Measurements from ENCODE around the gene ARF5. TPM values are rescaled to one million over a fixed set of nuclear protein-coding genes. Genes with fewer than 3 reads are reported as not detected.
A peak's percentile ranks its signal among the peaks of the same experiment; 100 is the strongest.

The ARF5 gene
- total RNA-seq, 1 experiment from 2014 or later, result 227 TPM

- Histone ChIP-seq H3K9me3 (ENCODE audit: insufficient read depth, low read depth) (no peaks in the 10 kb centered on the region), H2AFZ (no peak overlapping the region), H3K27me3 (ENCODE audit: insufficient read depth, low read depth) (peaks cover 7% of the 10 kb centered on the region; the same call in 1 of the 2 replicates), H4K20me1 (ENCODE audit: insufficient read depth) (no peaks in the 10 kb centered on the region), H3K4me2 (no peak overlapping the region), H3K79me2 (ENCODE audit: low read depth) (no peaks in the 10 kb centered on the region), H3K27ac (no peak overlapping the region), H3K4me3 (no peak overlapping the region), H3F3A (ENCODE audit: insufficient read depth, low read depth) (no peaks in the 10 kb centered on the region), H3K36me3 (ENCODE audit: low read depth) (0 out of 2 replicates have a peak, but pooled peaks cover 3% of the 10 kb centered on the region), H3K4me1 (replicated peaks; ENCODE audit: insufficient read depth) (no peaks in the 10 kb centered on the region), H3K9me2 (ENCODE audit: insufficient read depth) (no peaks in the 10 kb centered on the region)
- ChIA-PET POLR2A (ENCODE audit: unreplicated experiment) (no interaction called here), CTCF (interaction anchor here (0.7 kb wide), 1 partner anchor 376 kb away, joined by 3 read pairs; no protein-coding TSS in a partner anchor)
- DNase-seq, result no peak
- BruUV-seq (replicated peaks), result no TSS peak
- TF ChIP-seq CTCF (conservative IDR thresholded peaks at IDR 0.05), result no peak
- TF ChIP-seq EZH2 (IDR thresholded peaks at IDR 0.05; ENCODE audit: low read depth), result no peak
- intact Hi-C loops (cut with micrococcal nuclease; ENCODE audit: unreplicated experiment), result no loop called here
These were observed 7.5 kb downstream of the ARF5 start for GRCh38 chr7:127595737-127596136.

DNA sequence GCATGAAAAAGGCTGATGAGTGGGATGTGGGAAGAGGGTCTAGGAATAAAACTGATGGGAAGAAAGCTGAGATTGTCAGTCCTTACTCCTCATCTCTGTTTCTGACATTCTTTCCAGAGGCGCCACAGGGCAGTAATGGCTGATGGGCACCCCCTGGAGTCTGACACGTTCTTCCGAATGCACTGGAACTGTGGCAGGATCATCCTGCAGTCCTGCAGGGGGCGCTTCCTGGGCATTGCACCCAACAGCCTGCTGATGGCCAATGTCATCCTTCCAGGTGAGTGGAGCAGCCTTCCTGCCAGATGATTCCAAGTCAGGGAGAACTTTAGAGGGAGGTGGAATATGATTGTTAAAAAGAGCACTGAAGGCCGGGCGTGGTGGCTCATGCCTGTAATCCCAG lies 10.1 kb downstream of the ARF5 start:
- Histone ChIP-seq H3K4me3 (no peak overlapping the region), H2AFZ (no peak overlapping the region), H3K9me2 (ENCODE audit: insufficient read depth) (no peaks in the 10 kb centered on the region), H4K20me1 (ENCODE audit: insufficient read depth) (no peaks in the 10 kb centered on the region), H3K4me2 (no peak overlapping the region), H3K79me2 (ENCODE audit: low read depth) (no peaks in the 10 kb centered on the region), H3K27ac (no peak overlapping the region), H3K4me1 (replicated peaks; ENCODE audit: insufficient read depth) (no peaks in the 10 kb centered on the region), H3K36me3 (ENCODE audit: low read depth) (no peaks in the 10 kb centered on the region), H3K9me3 (ENCODE audit: insufficient read depth, low read depth) (no peaks in the 10 kb centered on the region), H3F3A (ENCODE audit: insufficient read depth, low read depth) (no peaks in the 10 kb centered on the region), H3K27me3 (ENCODE audit: insufficient read depth, low read depth) (peaks cover 18% of the 10 kb centered on the region; the same call in 1 of the 2 replicates)
- POLR2A ChIA-PET (ENCODE audit: unreplicated experiment), result no interaction called here
- no TSS peak for BruUV-seq (replicated peaks)
- DNase-seq, result no peak
- intact Hi-C loops (cut with micrococcal nuclease; ENCODE audit: unreplicated experiment), result no loop called here
- TF ChIP-seq CTCF (conservative IDR thresholded peaks at IDR 0.05), result peak; percentile 41; the same call in 1 of the 2 replicates
- TF ChIP-seq EZH2 (IDR thresholded peaks at IDR 0.05; ENCODE audit: low read depth), result no peak
- CTCF ChIA-PET, result no interaction called here

DNA sequence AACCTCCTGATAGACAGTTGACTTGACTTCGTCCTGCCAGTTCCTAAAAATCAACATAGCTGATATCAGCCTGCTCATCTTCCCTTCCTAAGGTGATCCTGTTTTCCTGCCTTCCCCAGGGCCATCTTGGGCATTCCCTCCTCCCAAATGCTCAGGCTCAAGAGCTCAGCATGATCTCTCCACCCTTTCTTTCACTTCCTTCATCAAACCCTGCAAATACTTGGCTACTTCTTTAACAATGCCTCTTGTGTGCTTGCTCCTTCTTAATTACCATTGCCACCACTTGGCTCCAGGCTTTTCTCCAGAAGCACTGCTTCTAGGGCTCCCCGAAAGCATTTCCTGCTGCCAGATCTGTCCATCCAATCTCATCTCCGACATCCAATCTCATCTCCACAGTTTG lies 12.7 kb downstream of the ARF5 start:
- Histone ChIP-seq H3F3A (ENCODE audit: insufficient read depth, low read depth) (no peaks in the 10 kb centered on the region), H3K79me2 (ENCODE audit: low read depth) (no peaks in the 10 kb centered on the region), H3K4me2 (no peak overlapping the region), H3K27me3 (ENCODE audit: insufficient read depth, low read depth) (peaks cover 18% of the 10 kb centered on the region; the same call in 1 of the 2 replicates), H3K27ac (no peak overlapping the region), H3K4me3 (no peak overlapping the region), H3K4me1 (replicated peaks; ENCODE audit: insufficient read depth) (no peaks in the 10 kb centered on the region), H4K20me1 (ENCODE audit: insufficient read depth) (no peaks in the 10 kb centered on the region), H3K9me3 (ENCODE audit: insufficient read depth, low read depth) (no peaks in the 10 kb centered on the region; the same call in 1 of the 2 replicates), H3K36me3 (ENCODE audit: low read depth) (no peaks in the 10 kb centered on the region), H3K9me2 (ENCODE audit: insufficient read depth) (no peaks in the 10 kb centered on the region), H2AFZ (no peak overlapping the region)
- no peak for DNase-seq
- ChIA-PET POLR2A (ENCODE audit: unreplicated experiment) (interaction anchor here (0.6 kb wide), 1 partner anchor 9 kb away, joined by 8 read pairs; no protein-coding TSS in a partner anchor), CTCF (no interaction called here)
- TF ChIP-seq CTCF (conservative IDR thresholded peaks at IDR 0.05), result no peak
- no peak for TF ChIP-seq EZH2 (IDR thresholded peaks at IDR 0.05; ENCODE audit: low read depth)
- no TSS peak for BruUV-seq (replicated peaks)
- intact Hi-C loops (cut with micrococcal nuclease; ENCODE audit: unreplicated experiment), result no loop called here

Measured in PC-9 (cell line).